SK-N-SH (cell line): ENCODE results near the gene POFUT2. TPM values are rescaled to one million over a fixed set of nuclear protein-coding genes. Genes with fewer than 3 reads are reported as not detected.

Source experiments
- CTCF ChIA-PET: fragments of 300-600, 350-600 bp; formaldehyde crosslinking; extraction: SDS; loops from one replicate; lab custom pipeline; 2021; lab: Yijun Ruan, JAX
- POLR2A ChIA-PET: fragments of 350-600 bp; sonication (Branson Sonifier 250); formaldehyde crosslinking; extraction: SDS; loops from one replicate; lab custom pipeline; 2020; ENCODE audit warnings: antibody characterized with exemption, inconsistent platforms; lab: Yijun Ruan, JAX
- DNase-seq: peaks from one replicate; pipeline ENCODE4 v3.0.0; 2012
- H2AFZ ChIP-seq: fragments of 200-600 bp; sonication (generic); 2 replicates; pipeline ENCODE4 v1.8.1; 2016; ENCODE audit warnings: antibody characterized with exemption, mild to moderate bottlenecking, low read depth
- H3F3A ChIP-seq: fragments of 200-600 bp; sonication (generic); replicated peaks from 2 replicates; pipeline ENCODE3; 2016; ENCODE audit warnings: antibody characterized with exemption, mild to moderate bottlenecking; ENCODE audit not compliant: insufficient read depth
- H3K27ac ChIP-seq, 2 experiments: fragments of 200-500 bp in 1 of 2; fragments of 200-600 bp in 1 of 2; sonication (Bioruptor generic) in 1 of 2; sonication (generic), shearing (Covaris generic) in 1 of 2; 2 replicates each; pipeline versions ENCODE4 v1.5.1 to v1.6.1; 2014 to 2016; ENCODE audit warnings: low read depth in 2 of 2, inconsistent platforms in 1 of 2, low read length in 1 of 2, mild to moderate bottlenecking in 1 of 2, mixed read lengths in 1 of 2
- H3K27me3 ChIP-seq: fragments of 200-600 bp; sonication (generic), shearing (Covaris generic); 2 replicates; pipeline ENCODE4 v1.6.1; 2016; ENCODE audit warnings: mixed run types; ENCODE audit not compliant: insufficient read depth
- H3K36me3 ChIP-seq, 2 experiments: fragments of 200-500 bp in 1 of 2; fragments of 200-600 bp in 1 of 2; sonication (Bioruptor generic) in 1 of 2; sonication (generic) in 1 of 2; replicated peaks in 1 of 2; 2 replicates each; pipeline versions ENCODE3 to v1.5.1; 2014 to 2016; ENCODE audit warnings: low read length in 1 of 2, mild to moderate bottlenecking in 1 of 2; ENCODE audit not compliant: insufficient read depth in 2 of 2, control insufficient read depth in 1 of 2
- H3K4me1 ChIP-seq, 2 experiments: fragments of 200-500 bp in 1 of 2; fragments of 200-600 bp in 1 of 2; sonication (Bioruptor generic) in 1 of 2; sonication (generic), shearing (Covaris generic) in 1 of 2; 2 replicates each; pipeline versions ENCODE4 v1.5.1 to v1.6.1; 2014 to 2016; ENCODE audit warnings: low read depth in 1 of 2, low read length in 1 of 2, mixed run types in 1 of 2; ENCODE audit not compliant: insufficient read depth in 2 of 2, control insufficient read depth in 1 of 2
- H3K4me2 ChIP-seq: fragments of 200-600 bp; sonication (generic), shearing (Covaris generic); 2 replicates; pipeline ENCODE4 v1.6.1; 2017; ENCODE audit warnings: mixed run types
- H3K4me3 ChIP-seq, 2 experiments: fragments of 200-500 bp in 1 of 2; fragments of 200-600 bp in 1 of 2; sonication (Bioruptor generic) in 1 of 2; sonication (generic), shearing (Covaris generic) in 1 of 2; 2 replicates each; pipeline versions ENCODE4 v1.5.1 to v1.8.1; 2014 to 2016; ENCODE audit warnings: low read depth in 2 of 2, inconsistent platforms in 1 of 2, low read length in 1 of 2, mild to moderate bottlenecking in 1 of 2, mixed read lengths in 1 of 2, moderate library complexity in 1 of 2
- H3K79me2 ChIP-seq: fragments of 200-600 bp; sonication (generic); 2 replicates; pipeline ENCODE4 v1.8.1; 2017; ENCODE audit warnings: mild to moderate bottlenecking; ENCODE audit not compliant: insufficient read depth
- H3K9ac ChIP-seq: fragments of 200-600 bp; sonication (generic); 2 replicates; pipeline ENCODE4 v1.6.1; 2017; ENCODE audit warnings: mixed run types
- H3K9me2 ChIP-seq: fragments of 200-600 bp; sonication (generic); 2 replicates; pipeline ENCODE4 v1.6.1; 2017; ENCODE audit warnings: mixed run types
- H3K9me3 ChIP-seq: fragments of 200-600 bp; sonication (generic); 2 replicates; pipeline ENCODE4 v1.6.1; 2017; ENCODE audit warnings: mixed run types, mild to moderate bottlenecking, moderate library complexity
- H4K20me1 ChIP-seq: fragments of 200-600 bp; sonication (generic); 2 replicates; pipeline ENCODE4 v1.6.1; 2017; ENCODE audit warnings: mild to moderate bottlenecking, mixed run types; ENCODE audit not compliant: insufficient read depth
- GABPA ChIP-seq: IDR thresholded peaks from 2 replicates; pipeline ENCODE4 v1.4.0; 2012; ENCODE audit warnings: low read depth, mild to moderate bottlenecking
- RAD21 ChIP-seq: IDR thresholded peaks from 2 replicates; pipeline ENCODE4 v1.6.1; 2012; ENCODE audit warnings: mild to moderate bottlenecking, low read length
- TCF12 ChIP-seq: IDR thresholded peaks from 2 replicates; pipeline ENCODE4 v1.4.0; 2012
- WGBS: methylation state at CpG from one replicate; pipeline ENCODE4 v1.1.6; 2017; ENCODE audit warnings: low lambda C conversion rate; 5-methylcytosine and 5-hydroxymethylcytosine counted together
- polyA plus RNA-seq, 3 experiments: library from polyadenylated mRNA; depleted of rRNA; stranded (reverse); fragments of >200 nt; gene quantifications; 2 replicates each; pipeline ENCODE4 v1.2.3, GENCODE V29; 2012
- TF ChIP-seq, protein P1 (sequence below): fragments of 150-350 bp; IDR thresholded peaks from 2 replicates; pipeline ENCODE4 v1.6.1; 2017; ENCODE audit warnings: antibody characterized with exemption, low read length, low read depth, borderline replicate concordance
- TF ChIP-seq, protein P2 (sequence below): IDR thresholded peaks from 2 replicates; pipeline ENCODE4 v1.6.1; 2012; ENCODE audit warnings: mild to moderate bottlenecking, low read depth, low read length, moderate library complexity
- TF ChIP-seq, protein P3 (sequence below): IDR thresholded peaks from 2 replicates; pipeline ENCODE4 v1.4.0; 2012; ENCODE audit warnings: low read depth, borderline replicate concordance

POFUT2 gene
- polyA plus RNA-seq, 1 of the 3 experiments (the other 2 are of a cell fraction) = 53.3 TPM

DNA sequence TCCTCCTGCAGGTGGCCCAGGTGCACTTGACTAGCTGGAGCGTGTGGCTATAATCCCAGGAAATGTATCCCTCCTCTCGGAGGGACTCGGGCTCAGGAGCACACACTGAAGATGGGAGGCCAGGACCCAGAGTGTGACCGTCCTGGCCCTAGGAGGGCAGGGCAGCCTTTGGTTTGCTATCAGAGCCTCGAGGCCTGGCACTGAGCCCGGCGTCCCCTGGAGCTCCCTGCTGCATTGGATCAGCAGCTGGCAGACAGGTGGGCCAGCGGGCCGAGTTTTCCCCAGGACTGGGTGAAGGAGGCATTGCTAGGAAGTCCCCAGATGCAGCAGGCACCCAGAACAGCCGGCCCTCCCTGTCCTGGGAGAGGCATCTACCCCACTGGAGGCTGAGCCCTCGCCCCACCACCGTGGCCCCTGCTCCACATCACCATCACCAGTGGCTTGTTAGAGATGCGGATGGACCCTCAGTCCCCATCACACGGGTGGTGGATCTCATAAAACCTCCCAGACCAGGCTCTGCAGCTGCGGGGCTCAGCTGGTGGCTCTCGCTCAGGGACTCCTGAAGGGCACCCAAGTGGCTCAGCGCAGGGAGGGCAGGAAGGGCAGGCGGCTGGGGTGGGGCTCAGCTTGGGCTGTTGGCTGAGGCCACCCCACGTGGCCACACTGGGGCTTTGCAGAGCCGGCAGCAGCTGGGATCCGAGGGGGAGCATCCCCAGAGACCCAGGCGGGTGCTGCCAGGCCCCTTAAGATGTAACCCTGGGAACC, 32.7 kb upstream of the POFUT2 start:
- H3K4me2 ChIP-seq = peak overlapping the region; percentile 33; the same call in 1 of the 2 replicates
- ChIA-PET POLR2A (no interaction called here), CTCF (interaction anchor here (0.9 to 2.0 kb wide), 5 partner anchors 11 to 183 kb away, joined by 3 to 7 read pairs (median 5); no protein-coding TSS in a partner anchor)
- peak overlapping the region; percentile 41; the same call in 1 of the 2 replicates for H3K9ac ChIP-seq
- H3K27me3 ChIP-seq = no peaks in the 10 kb centered on the region
- H3F3A ChIP-seq = no peaks in the 10 kb centered on the region
- no peaks in the 10 kb centered on the region for H3K9me3 ChIP-seq
- no peaks in the 10 kb centered on the region for H3K36me3 ChIP-seq
- H3K79me2 ChIP-seq = no peaks in the 10 kb centered on the region
- H3K4me1 ChIP-seq = peaks cover 18 to 25% of the 10 kb centered on the region in 2 experiments; a peak in 3 of 4 replicates
- WGBS = 94% methylated on average over 9 of the region's 22 CpGs
- no peak overlapping the region for H2AFZ ChIP-seq
- TF ChIP-seq, protein P1, sequence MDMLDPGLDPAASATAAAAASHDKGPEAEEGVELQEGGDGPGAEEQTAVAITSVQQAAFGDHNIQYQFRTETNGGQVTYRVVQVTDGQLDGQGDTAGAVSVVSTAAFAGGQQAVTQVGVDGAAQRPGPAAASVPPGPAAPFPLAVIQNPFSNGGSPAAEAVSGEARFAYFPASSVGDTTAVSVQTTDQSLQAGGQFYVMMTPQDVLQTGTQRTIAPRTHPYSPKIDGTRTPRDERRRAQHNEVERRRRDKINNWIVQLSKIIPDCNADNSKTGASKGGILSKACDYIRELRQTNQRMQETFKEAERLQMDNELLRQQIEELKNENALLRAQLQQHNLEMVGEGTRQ = no peak
- TF ChIP-seq GABPA (no peak), TCF12 (no peak), RAD21 (no peak)
- TF ChIP-seq, protein P2, sequence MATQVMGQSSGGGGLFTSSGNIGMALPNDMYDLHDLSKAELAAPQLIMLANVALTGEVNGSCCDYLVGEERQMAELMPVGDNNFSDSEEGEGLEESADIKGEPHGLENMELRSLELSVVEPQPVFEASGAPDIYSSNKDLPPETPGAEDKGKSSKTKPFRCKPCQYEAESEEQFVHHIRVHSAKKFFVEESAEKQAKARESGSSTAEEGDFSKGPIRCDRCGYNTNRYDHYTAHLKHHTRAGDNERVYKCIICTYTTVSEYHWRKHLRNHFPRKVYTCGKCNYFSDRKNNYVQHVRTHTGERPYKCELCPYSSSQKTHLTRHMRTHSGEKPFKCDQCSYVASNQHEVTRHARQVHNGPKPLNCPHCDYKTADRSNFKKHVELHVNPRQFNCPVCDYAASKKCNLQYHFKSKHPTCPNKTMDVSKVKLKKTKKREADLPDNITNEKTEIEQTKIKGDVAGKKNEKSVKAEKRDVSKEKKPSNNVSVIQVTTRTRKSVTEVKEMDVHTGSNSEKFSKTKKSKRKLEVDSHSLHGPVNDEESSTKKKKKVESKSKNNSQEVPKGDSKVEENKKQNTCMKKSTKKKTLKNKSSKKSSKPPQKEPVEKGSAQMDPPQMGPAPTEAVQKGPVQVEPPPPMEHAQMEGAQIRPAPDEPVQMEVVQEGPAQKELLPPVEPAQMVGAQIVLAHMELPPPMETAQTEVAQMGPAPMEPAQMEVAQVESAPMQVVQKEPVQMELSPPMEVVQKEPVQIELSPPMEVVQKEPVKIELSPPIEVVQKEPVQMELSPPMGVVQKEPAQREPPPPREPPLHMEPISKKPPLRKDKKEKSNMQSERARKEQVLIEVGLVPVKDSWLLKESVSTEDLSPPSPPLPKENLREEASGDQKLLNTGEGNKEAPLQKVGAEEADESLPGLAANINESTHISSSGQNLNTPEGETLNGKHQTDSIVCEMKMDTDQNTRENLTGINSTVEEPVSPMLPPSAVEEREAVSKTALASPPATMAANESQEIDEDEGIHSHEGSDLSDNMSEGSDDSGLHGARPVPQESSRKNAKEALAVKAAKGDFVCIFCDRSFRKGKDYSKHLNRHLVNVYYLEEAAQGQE = no peak
- TF ChIP-seq, protein P3, sequence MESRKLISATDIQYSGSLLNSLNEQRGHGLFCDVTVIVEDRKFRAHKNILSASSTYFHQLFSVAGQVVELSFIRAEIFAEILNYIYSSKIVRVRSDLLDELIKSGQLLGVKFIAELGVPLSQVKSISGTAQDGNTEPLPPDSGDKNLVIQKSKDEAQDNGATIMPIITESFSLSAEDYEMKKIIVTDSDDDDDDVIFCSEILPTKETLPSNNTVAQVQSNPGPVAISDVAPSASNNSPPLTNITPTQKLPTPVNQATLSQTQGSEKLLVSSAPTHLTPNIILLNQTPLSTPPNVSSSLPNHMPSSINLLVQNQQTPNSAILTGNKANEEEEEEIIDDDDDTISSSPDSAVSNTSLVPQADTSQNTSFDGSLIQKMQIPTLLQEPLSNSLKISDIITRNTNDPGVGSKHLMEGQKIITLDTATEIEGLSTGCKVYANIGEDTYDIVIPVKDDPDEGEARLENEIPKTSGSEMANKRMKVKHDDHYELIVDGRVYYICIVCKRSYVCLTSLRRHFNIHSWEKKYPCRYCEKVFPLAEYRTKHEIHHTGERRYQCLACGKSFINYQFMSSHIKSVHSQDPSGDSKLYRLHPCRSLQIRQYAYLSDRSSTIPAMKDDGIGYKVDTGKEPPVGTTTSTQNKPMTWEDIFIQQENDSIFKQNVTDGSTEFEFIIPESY = no peak
- no peaks in the 10 kb centered on the region for H3K9me2 ChIP-seq
- peak overlapping the region in 1 of 2 experiments; percentile 87; a peak in 2 of 4 replicates for H3K27ac ChIP-seq
- H4K20me1 ChIP-seq = no peaks in the 10 kb centered on the region
- no peak overlapping the region for H3K4me3 ChIP-seq
- peak; percentile 56 for DNase-seq
